ENCODE measurements around the gene TTC22. TPM values are rescaled to one million over a fixed set of nuclear protein-coding genes. Genes with fewer than 3 reads are reported as not detected.

The TTC22 gene
- total RNA-seq, 1 experiment from 2014 or later: 0.10 TPM

GRCh38 chr1:54794451-54795355 lies 6.4 kb downstream of the TTC22 start:
- CTCF ChIA-PET: interaction anchor here (0.5 kb wide), 1 partner anchor 925 kb away, joined by 4 read pairs; no protein-coding TSS in a partner anchor
- no peaks in the 10 kb centered on the region for H3K9me3 ChIP-seq (ENCODE audit: control insufficient read depth, insufficient read depth, low read depth, low read length)
- TF ChIP-seq, protein P1, sequence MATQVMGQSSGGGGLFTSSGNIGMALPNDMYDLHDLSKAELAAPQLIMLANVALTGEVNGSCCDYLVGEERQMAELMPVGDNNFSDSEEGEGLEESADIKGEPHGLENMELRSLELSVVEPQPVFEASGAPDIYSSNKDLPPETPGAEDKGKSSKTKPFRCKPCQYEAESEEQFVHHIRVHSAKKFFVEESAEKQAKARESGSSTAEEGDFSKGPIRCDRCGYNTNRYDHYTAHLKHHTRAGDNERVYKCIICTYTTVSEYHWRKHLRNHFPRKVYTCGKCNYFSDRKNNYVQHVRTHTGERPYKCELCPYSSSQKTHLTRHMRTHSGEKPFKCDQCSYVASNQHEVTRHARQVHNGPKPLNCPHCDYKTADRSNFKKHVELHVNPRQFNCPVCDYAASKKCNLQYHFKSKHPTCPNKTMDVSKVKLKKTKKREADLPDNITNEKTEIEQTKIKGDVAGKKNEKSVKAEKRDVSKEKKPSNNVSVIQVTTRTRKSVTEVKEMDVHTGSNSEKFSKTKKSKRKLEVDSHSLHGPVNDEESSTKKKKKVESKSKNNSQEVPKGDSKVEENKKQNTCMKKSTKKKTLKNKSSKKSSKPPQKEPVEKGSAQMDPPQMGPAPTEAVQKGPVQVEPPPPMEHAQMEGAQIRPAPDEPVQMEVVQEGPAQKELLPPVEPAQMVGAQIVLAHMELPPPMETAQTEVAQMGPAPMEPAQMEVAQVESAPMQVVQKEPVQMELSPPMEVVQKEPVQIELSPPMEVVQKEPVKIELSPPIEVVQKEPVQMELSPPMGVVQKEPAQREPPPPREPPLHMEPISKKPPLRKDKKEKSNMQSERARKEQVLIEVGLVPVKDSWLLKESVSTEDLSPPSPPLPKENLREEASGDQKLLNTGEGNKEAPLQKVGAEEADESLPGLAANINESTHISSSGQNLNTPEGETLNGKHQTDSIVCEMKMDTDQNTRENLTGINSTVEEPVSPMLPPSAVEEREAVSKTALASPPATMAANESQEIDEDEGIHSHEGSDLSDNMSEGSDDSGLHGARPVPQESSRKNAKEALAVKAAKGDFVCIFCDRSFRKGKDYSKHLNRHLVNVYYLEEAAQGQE (IDR thresholded peaks at IDR 0.05; ENCODE audit: insufficient read depth in 1 of 2, low read depth in 2 of 2, low read length in 1 of 2): no peak
- no peak for TF ChIP-seq SIN3A (IDR thresholded peaks at IDR 0.05; ENCODE audit: borderline replicate concordance, insufficient read depth, low read depth, low read length)
- TF ChIP-seq TCF7L2 (IDR thresholded peaks at IDR 0.05; ENCODE audit: low read depth, low read length): no peak
- TF ChIP-seq, protein P2, sequence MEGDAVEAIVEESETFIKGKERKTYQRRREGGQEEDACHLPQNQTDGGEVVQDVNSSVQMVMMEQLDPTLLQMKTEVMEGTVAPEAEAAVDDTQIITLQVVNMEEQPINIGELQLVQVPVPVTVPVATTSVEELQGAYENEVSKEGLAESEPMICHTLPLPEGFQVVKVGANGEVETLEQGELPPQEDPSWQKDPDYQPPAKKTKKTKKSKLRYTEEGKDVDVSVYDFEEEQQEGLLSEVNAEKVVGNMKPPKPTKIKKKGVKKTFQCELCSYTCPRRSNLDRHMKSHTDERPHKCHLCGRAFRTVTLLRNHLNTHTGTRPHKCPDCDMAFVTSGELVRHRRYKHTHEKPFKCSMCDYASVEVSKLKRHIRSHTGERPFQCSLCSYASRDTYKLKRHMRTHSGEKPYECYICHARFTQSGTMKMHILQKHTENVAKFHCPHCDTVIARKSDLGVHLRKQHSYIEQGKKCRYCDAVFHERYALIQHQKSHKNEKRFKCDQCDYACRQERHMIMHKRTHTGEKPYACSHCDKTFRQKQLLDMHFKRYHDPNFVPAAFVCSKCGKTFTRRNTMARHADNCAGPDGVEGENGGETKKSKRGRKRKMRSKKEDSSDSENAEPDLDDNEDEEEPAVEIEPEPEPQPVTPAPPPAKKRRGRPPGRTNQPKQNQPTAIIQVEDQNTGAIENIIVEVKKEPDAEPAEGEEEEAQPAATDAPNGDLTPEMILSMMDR (IDR thresholded peaks at IDR 0.05): no peak
- no peak for TF ChIP-seq POLR2AphosphoS5 (IDR thresholded peaks at IDR 0.05; ENCODE audit: low read depth, low read length)
- DNase-seq (ENCODE audit: low read depth, low spot score) (no peak), ATAC-seq (no peak)
- in situ Hi-C loops (cut with HindIII; ENCODE audit: low pct_unique_long_range_greater_than_20kb, low sequenced_read_pairs) (no loop called here), intact Hi-C loops (cut with micrococcal nuclease; ENCODE audit: unreplicated experiment) (loop anchor here (5.0 kb wide), 1 partner anchor 122 kb away; no protein-coding TSS in a partner anchor)
- no peaks in the 10 kb centered on the region; the same call in 1 of the 2 replicates for H3K4me1 ChIP-seq (ENCODE audit: control insufficient read depth, insufficient read depth, low read length)
- no peaks in the 10 kb centered on the region for H3K36me3 ChIP-seq (ENCODE audit: control insufficient read depth, insufficient read depth, low read length)
- no peak overlapping the region for H3K27ac ChIP-seq (ENCODE audit: low read length)
- POLR2A ChIA-PET: no interaction called here
- BruUV-seq (replicated peaks): no TSS peak
- no peaks in the 10 kb centered on the region for H3K27me3 ChIP-seq (ENCODE audit: control insufficient read depth, insufficient read depth, low read length)
- H3K4me3 ChIP-seq (ENCODE audit: low read depth in 2 of 2, low read length in 2 of 2): no peak overlapping the region

DNA sequence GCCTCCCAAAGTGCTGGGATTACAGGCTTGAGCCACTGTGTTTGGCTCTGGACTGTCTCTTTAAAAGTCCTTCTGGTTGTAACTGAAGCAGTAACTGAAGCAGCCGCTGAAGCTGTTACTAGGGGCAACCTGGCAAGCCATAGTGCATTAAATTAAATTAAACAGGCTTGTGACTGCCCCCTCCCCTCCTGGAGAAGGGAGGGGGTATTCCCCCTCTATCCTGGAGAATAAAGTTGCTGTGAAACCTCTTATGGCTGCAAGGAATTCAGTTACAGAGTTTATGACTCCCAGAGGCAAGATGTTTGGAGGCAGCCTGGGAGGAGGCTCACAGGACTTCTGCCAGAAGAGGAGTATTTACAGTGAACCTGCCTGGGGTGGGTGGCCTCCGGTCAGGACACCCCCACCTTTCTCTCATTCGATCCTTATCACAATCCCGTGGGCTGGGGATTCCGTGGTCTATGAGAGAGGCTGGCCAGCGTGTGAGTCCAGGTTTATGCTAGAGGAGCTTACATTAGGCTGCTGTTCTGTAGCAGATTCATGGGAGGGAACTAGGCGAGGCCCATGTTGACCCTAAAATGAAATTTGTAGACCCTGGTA lies 8.3 kb downstream of the TTC22 start:
- in situ Hi-C loops (cut with HindIII; ENCODE audit: low pct_unique_long_range_greater_than_20kb, low sequenced_read_pairs): no loop called here
- no peak for ATAC-seq
- Histone ChIP-seq H3K36me3 (ENCODE audit: control insufficient read depth, insufficient read depth, low read length) (no peaks in the 10 kb centered on the region), H3K4me1 (ENCODE audit: control insufficient read depth, insufficient read depth, low read length) (no peaks in the 10 kb centered on the region; the same call in 1 of the 2 replicates), H3K27me3 (ENCODE audit: control insufficient read depth, insufficient read depth, low read length) (no peaks in the 10 kb centered on the region), H3K27ac (ENCODE audit: low read length) (no peak overlapping the region), H3K4me3 (ENCODE audit: low read depth in 2 of 2, low read length in 2 of 2) (no peak overlapping the region), H3K9me3 (ENCODE audit: control insufficient read depth, insufficient read depth, low read depth, low read length) (no peaks in the 10 kb centered on the region)
- no TSS peak for BruUV-seq (replicated peaks)
- DNase-seq (ENCODE audit: low read depth, low spot score): no peak
- TF ChIP-seq, protein P2 (IDR thresholded peaks at IDR 0.05): no peak
- TF ChIP-seq TCF7L2 (IDR thresholded peaks at IDR 0.05; ENCODE audit: low read depth, low read length) (no peak), POLR2AphosphoS5 (IDR thresholded peaks at IDR 0.05; ENCODE audit: low read depth, low read length) (no peak), SIN3A (IDR thresholded peaks at IDR 0.05; ENCODE audit: borderline replicate concordance, insufficient read depth, low read depth, low read length) (no peak)
- TF ChIP-seq, protein P1 (IDR thresholded peaks at IDR 0.05; ENCODE audit: insufficient read depth in 1 of 2, low read depth in 2 of 2, low read length in 1 of 2): no peak
- intact Hi-C loops (cut with micrococcal nuclease; ENCODE audit: unreplicated experiment): loop anchor here (5.0 kb wide), 1 partner anchor 120 kb away; no protein-coding TSS in a partner anchor
- POLR2A ChIA-PET: no interaction called here
- CTCF ChIA-PET: interaction anchor here (0.5 to 0.7 kb wide), 3 partner anchors 20 to 1340 kb away, joined by 3 to 6 read pairs (median 3); no protein-coding TSS in a partner anchor

Data from Panc1 (cell line).